Measurements from ENCODE around the gene TSC2. TPM values are rescaled to one million over a fixed set of nuclear protein-coding genes. Genes with fewer than 3 reads are reported as not detected.
A peak's percentile ranks its signal among the peaks of the same experiment; 100 is the strongest.
"Not testable (repeated sequence)": the region's sequence is repeated elsewhere in the genome, so short reads cannot be mapped to it uniquely, and the experiment has no call there.

TSC2 gene
- total and polyA plus RNA-seq, 2 donors (not counting 3 experiments of a cell fraction or from before 2014, with no cell fraction given), result 87.9 to 144 TPM

DNA sequence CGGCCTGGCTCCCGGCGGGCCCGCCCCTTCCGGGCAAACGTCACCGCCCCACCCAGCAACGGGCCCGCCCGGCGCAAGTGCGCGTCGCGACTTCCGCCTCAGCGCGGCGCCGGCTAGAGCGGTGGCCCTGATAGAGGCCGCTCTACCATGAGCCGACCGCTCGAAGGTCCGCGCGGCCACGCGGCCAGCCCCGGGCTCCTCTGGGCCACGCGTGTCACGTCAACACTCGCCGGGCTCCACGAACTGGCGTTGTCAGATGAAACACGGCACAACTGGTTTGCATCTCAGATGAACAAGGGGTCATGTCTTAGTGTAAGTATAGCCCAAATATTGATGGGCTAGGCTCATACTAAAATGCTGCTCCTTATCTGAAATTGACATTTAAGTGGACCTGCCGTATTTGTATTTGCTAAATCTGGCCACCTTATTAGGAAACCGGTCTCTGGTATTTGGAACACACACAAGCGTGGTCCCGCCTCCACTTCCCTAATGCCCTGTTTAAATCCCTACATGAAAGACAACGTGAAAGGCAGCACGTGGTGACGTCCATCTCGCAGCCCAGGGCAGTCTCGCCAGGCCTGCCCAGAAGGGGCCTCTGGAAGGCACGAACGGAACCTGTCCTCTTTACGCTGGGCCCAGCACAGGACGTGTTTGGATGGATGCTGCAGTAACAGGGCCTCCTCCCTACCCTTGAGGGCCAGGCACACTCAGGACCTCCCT is 37.8 kb upstream of the TSC2 start, which contains the start of gene ZNF598:
Gene ZNF598 (minus strand): TSS at position 31 of the 720 bp plus-strand sequence.
- H4K20me1 ChIP-seq (replicated peaks; ENCODE audit: control insufficient read depth, extremely low read depth, insufficient read depth, low read length), result no peaks in the 10 kb centered on the region
- H3K4me2 ChIP-seq (ENCODE audit: insufficient read depth, low read length), result peak within 1 kb of the TSS; percentile 92
- H3K9me3 ChIP-seq (replicated peaks; ENCODE audit: control insufficient read depth, insufficient read depth, low read length), result no peaks in the 10 kb centered on the region
- peaks cover 48% of the 10 kb centered on the region for H3K79me2 ChIP-seq (ENCODE audit: control insufficient read depth, insufficient read depth, low read length)
- no peaks in the 10 kb centered on the region for H3K36me3 ChIP-seq (ENCODE audit: control insufficient read depth in 2 of 2, extremely low read depth in 1 of 2, insufficient read depth in 2 of 2, low read length in 2 of 2)
- peak; percentile 92 for FAIRE-seq
- CTCF ChIA-PET, result interaction anchor here (2.7 kb wide), 1 partner anchor 131 kb away, joined by 28 read pairs; no protein-coding TSS in a partner anchor
- peak; percentile 72 for DNase-seq (ENCODE audit: low read depth, low spot score)
- H3K27me3 ChIP-seq (ENCODE audit: control insufficient read depth in 2 of 2, insufficient read depth in 2 of 2, low read length in 2 of 2), result no peaks in the 10 kb centered on the region
- intact Hi-C loops (cut with micrococcal nuclease), result loop anchor here (2.0 kb wide), 1 partner anchor 45 kb away; the partner anchor contains the start of gene RPS2
- no peaks in the 10 kb centered on the region for H3K9me1 ChIP-seq (replicated peaks; ENCODE audit: control insufficient read depth, extremely low read depth, insufficient read depth, low read length)
- peaks cover 41% of the 10 kb centered on the region for H3K4me1 ChIP-seq (ENCODE audit: control insufficient read depth, extremely low read depth, insufficient read depth, low read length)
- peak within 1 kb of the TSS; percentile 86 for H3K27ac ChIP-seq (ENCODE audit: insufficient read depth, low read depth, low read length)
- TF ChIP-seq POLR2AphosphoS5 (IDR thresholded peaks at IDR 0.05; ENCODE audit: insufficient read depth, low read depth, low read length), result peak; percentile 96
- peak; percentile 86 for TF ChIP-seq MYC (IDR thresholded peaks at IDR 0.05; ENCODE audit: low read depth, low read length)
- no peak for TF ChIP-seq GATA2 (IDR thresholded peaks at IDR 0.05; ENCODE audit: insufficient read depth, insufficient read length, low read depth, low read length)
- peak; percentile 94 for TF ChIP-seq POLR2A (IDR thresholded peaks at IDR 0.05; ENCODE audit: low read depth, low read length)
- TF ChIP-seq, protein P1, sequence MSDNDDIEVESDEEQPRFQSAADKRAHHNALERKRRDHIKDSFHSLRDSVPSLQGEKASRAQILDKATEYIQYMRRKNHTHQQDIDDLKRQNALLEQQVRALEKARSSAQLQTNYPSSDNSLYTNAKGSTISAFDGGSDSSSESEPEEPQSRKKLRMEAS (IDR thresholded peaks at IDR 0.05; ENCODE audit: insufficient read depth, insufficient read length), result peak; percentile 89
- TF ChIP-seq FOS (IDR thresholded peaks at IDR 0.05; ENCODE audit: borderline replicate concordance, insufficient read depth, low read length), result no peak
- TF ChIP-seq, protein P2, sequence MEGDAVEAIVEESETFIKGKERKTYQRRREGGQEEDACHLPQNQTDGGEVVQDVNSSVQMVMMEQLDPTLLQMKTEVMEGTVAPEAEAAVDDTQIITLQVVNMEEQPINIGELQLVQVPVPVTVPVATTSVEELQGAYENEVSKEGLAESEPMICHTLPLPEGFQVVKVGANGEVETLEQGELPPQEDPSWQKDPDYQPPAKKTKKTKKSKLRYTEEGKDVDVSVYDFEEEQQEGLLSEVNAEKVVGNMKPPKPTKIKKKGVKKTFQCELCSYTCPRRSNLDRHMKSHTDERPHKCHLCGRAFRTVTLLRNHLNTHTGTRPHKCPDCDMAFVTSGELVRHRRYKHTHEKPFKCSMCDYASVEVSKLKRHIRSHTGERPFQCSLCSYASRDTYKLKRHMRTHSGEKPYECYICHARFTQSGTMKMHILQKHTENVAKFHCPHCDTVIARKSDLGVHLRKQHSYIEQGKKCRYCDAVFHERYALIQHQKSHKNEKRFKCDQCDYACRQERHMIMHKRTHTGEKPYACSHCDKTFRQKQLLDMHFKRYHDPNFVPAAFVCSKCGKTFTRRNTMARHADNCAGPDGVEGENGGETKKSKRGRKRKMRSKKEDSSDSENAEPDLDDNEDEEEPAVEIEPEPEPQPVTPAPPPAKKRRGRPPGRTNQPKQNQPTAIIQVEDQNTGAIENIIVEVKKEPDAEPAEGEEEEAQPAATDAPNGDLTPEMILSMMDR (IDR thresholded peaks at IDR 0.05; ENCODE audit: extremely low read depth in 1 of 2, insufficient read depth in 1 of 2, low read depth in 1 of 2, low read length in 2 of 2), result no peak
- TF ChIP-seq EZH2 (IDR thresholded peaks at IDR 0.05; ENCODE audit: borderline replicate concordance, low read depth, low read length, severe bottlenecking), result no peak
- no peak for TF ChIP-seq JUN (IDR thresholded peaks at IDR 0.05; ENCODE audit: borderline replicate concordance, insufficient read depth, insufficient read length, low read depth)
- peak within 1 kb of the TSS; percentile 72 to 85 (median 76) for H3K4me3 ChIP-seq (replicated peaks in 1 of 3; ENCODE audit: insufficient read depth in 1 of 3, low read depth in 1 of 3, low read length in 3 of 3)
- peak within 1 kb of the TSS; percentile 93 for H3K9ac ChIP-seq (replicated peaks; ENCODE audit: extremely low read depth, insufficient read depth, low read length)
- H2AFZ ChIP-seq (ENCODE audit: low read depth, low read length), result peak within 1 kb of the TSS; percentile 45
- dilution Hi-C loops (cut with MboI; ENCODE audit: extremely low pct_ligation_motif_present, low sequenced_read_pairs), result no loop called here
- BruUV-seq (replicated peaks), result TSS peak; percentile 95
- POLR2A ChIA-PET, result no interaction called here

DNA sequence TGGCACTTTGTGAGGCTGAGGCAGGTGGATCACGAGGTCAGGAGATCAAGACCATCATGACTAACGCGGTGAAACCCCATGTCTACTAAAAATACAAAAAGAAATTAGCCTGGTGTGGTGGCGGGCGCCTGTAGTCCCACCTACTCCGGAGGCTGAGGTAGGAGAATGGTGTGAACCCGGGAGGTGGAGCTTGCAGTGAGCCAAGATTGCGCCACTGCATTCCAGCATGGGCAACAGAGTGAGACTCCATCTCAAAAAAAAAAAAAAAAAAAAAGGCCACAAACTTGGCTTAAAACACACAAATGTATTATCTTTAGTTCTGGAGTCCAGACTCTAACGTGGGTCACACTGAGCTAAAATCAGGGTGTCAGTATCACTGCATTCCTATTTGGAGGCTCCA is 36.1 kb upstream of the TSC2 start:
- not testable (repeated sequence) for FAIRE-seq; H3K27me3 ChIP-seq (ENCODE audit: control insufficient read depth in 2 of 2, insufficient read depth in 2 of 2, low read length in 2 of 2)

More for the DNA sequence above, 36.1 kb upstream of the TSC2 start:
- H3K9ac ChIP-seq (replicated peaks; ENCODE audit: extremely low read depth, insufficient read depth, low read length); H3K27ac ChIP-seq (ENCODE audit: insufficient read depth, low read depth, low read length); intact Hi-C loops (cut with micrococcal nuclease); H2AFZ ChIP-seq (ENCODE audit: low read depth, low read length); BruUV-seq (replicated peaks); H3K4me2 ChIP-seq (ENCODE audit: insufficient read depth, low read length); H3K4me3 ChIP-seq (replicated peaks in 1 of 3; ENCODE audit: insufficient read depth in 1 of 3, low read depth in 1 of 3, low read length in 3 of 3); DNase-seq (ENCODE audit: low read depth, low spot score); H4K20me1 ChIP-seq (replicated peaks; ENCODE audit: control insufficient read depth, extremely low read depth, insufficient read depth, low read length); H3K9me1 ChIP-seq (replicated peaks; ENCODE audit: control insufficient read depth, extremely low read depth, insufficient read depth, low read length); POLR2A ChIA-PET; H3K36me3 ChIP-seq (ENCODE audit: control insufficient read depth in 2 of 2, extremely low read depth in 1 of 2, insufficient read depth in 2 of 2, low read length in 2 of 2); dilution Hi-C loops (cut with MboI; ENCODE audit: extremely low pct_ligation_motif_present, low sequenced_read_pairs); H3K9me3 ChIP-seq (replicated peaks; ENCODE audit: control insufficient read depth, insufficient read depth, low read length): not testable (repeated sequence)
- CTCF ChIA-PET, result interaction anchor here (0.7 to 2.3 kb wide), 3 partner anchors 11 to 239 kb away, joined by 3 to 12 read pairs (median 7); partner anchors contain the start of genes ECI1 and FAHD1
- Histone ChIP-seq H3K79me2 (ENCODE audit: control insufficient read depth, insufficient read depth, low read length) (peaks cover 30% of the 10 kb centered on the region), H3K4me1 (ENCODE audit: control insufficient read depth, extremely low read depth, insufficient read depth, low read length) (peaks cover 26% of the 10 kb centered on the region)

Measured in endothelial cell of umbilical vein (primary cell).